Caki2 (cell line): ENCODE data around the gene RNF220. TPM values are rescaled to one million over a fixed set of nuclear protein-coding genes. Genes with fewer than 3 reads are reported as not detected.
A peak's percentile ranks its signal among the peaks of the same experiment; 100 is the strongest.

Source experiments
- DNase-seq: peaks from one replicate; pipeline ENCODE4 v3.0.0-alpha.2; 2015; ENCODE audit warnings: low read depth
- in situ Hi-C: cut with HindIII; loops from 2 replicates; pipeline ENCODE4 v1.10.0; 2016; ENCODE audit warnings: low sequenced_read_pairs, low pct_unique_long_range_greater_than_20kb, mixed read lengths
- total RNA-seq: library from RNA; depleted of rRNA; stranded (reverse); fragments of >200 nt; shearing (Covaris generic); gene quantifications from 2 replicates; pipeline ENCODE4 v1.2.3, GENCODE V29; 2014; ENCODE audit warnings: low replicate concordance

Gene RNF220
- total RNA-seq, 1 experiment from 2014 or later = 69.8 TPM

GRCh38 chr1:44611419-44611818 lies 206.4 kb downstream of the RNF220 start:
- in situ Hi-C loops = no loop called here
- no peak for DNase-seq

- no peak for DNase-seq
- in situ Hi-C loops = no loop called here
Observed at GRCh38 chr1:44611866-44612265, 206.8 kb downstream of the RNF220 start.

DNA sequence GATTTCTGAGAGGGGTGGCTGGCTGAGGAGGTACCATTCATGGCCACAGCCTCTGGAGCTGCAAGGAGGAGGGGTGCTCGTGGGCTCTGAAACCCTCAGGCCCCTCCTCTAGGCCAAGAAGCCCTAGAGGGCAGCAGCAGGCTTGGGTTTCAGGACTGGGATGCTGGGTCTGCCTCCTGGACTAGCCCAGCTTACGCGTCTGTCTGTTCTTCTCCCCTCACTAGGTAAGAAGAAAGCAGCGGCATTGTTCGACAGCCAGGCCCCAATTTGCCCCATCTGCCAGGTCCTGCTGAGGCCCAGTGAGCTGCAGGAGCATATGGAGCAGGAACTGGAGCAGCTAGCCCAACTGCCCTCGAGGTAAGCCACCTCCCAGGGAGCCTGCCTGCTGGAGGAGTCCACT lies 208.9 kb downstream of the RNF220 start:
- in situ Hi-C loops = no loop called here
- DNase-seq = no peak

DNA sequence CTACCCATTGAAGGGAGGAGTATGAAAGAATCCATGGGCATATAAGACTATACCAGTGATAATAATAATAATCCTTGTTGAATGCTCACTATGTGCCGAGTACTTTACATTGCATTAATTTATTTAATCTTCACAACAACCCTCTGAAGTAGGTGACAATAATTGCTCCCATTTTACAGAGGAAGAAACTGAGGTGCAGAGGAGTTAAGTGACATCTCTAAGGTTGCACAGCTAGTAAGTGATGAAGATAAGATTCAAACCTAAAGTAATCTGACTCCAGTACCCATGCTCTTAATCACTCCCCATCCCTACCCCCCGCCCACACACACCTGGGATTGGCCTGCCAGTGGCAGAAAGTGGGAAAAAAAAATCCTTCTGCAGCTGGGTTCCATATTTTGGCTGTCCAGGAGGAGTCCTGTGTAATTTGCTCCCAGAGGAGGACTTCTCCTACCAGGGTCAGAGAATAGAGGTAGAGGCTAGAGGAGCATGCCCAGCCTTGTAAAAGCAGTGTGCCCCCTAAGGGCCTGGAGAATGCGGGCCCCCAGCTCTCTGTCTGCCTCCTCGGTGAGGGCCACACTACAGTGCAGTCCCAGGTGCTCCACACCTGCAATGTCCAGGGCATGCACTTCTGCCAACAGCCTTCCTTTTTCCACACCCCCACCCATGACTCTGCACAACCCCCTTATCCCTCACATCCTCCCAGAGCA lies 211.4 kb downstream of the RNF220 start:
- in situ Hi-C loops = no loop called here
- DNase-seq = no peak

DNA sequence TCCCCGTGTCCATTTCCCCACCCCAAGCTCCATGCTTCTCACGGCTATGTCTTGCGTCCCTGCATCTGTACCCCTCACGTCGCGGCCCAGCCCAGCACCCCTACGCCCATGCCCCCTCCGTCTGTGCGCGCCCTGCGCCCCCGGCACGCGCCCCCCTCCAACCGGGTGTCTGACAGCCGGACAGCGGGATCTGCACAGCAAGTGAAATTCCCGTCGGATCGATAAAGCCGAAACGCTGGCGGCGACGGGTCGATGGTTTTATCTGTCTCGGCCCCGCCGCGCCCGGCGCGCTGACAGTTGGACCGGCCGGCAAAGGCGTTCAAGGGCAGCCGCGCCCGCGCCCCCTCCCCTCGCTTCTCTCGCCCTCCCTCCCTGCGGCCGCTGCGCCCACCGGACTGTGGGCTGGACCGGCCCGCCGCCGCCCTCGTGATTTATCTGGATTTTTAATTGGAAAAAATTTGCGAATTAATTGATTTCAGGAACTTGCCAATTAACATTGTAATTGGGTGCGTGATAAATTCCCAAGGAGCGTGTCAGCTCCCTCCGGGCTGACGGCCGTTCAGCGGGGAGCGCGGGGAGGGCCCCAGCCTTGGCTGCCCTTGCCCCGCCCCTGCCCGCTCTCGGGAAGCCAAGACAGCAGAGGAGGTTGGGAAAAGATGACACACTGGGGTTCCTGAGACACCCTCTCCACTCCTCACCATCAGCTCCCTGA lies 212.1 kb downstream of the RNF220 start:
- no peak for DNase-seq
- in situ Hi-C loops = no loop called here

GRCh38 chr1:44617703-44618029 lies 212.6 kb downstream of the RNF220 start:
- in situ Hi-C loops = no loop called here
- DNase-seq = no peak

GRCh38 chr1:44619261-44619900 lies 214.3 kb downstream of the RNF220 start:
- in situ Hi-C loops = no loop called here
- peak; percentile 82 for DNase-seq

GRCh38 chr1:44620072-44620471 lies 215.0 kb downstream of the RNF220 start:
- DNase-seq = no peak
- in situ Hi-C loops = no loop called here

- DNase-seq = no peak
- in situ Hi-C loops = no loop called here
Observed at GRCh38 chr1:44621841-44622286, 216.8 kb downstream of the RNF220 start.

DNA sequence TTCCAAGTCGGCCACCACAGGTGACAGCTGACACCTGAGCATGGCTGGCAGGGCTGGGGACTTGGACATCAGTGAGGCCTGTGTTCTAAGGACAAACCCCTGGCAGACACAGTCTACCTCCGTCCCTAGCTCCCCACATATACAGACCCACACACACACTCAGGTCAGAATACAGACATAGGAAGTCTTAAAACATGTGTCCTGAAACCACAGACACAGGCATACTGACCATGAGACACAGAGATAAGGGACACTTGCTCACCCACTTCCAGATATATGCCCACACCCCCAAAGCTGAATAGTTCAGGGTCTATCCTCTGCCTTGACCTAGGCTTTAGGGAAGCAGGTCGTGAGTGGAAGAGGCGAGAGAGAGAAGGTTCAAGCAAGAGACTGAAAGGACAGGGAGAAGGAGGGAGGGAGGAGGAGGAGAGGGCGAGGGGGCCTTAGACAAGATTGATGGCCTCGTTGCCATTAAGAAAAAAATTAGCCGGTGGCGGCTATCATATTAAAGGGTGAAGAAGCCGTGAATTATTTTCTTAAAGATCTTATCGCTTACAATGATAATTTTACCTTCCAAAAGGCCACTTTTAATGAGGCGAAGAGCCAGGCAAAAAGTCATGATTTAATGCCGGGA lies 219.3 kb downstream of the RNF220 start:
- in situ Hi-C loops = no loop called here
- DNase-seq = no peak

DNA sequence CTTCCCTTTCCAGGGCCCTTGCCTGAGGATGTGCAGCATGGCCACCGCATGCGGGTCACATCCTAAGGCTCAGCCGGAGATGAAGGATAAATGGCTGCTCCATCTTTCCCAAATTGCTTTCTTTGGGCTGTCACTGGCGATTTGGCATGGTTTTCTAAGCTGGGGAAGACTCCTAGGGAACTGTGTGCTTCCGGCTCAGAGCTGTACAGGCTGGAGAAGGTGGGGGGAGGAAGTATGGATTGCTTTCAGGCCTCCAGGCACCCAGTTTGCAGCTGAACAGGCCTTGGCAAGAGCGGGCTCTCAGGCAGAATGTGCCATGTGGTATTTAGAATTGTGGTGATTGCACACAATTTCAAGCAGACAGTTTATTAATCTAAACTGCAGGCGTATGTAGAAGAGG lies 220.3 kb downstream of the RNF220 start:
- DNase-seq = no peak
- in situ Hi-C loops = no loop called here

GRCh38 chr1:44628962-44629756 lies 224.1 kb downstream of the RNF220 start:
- in situ Hi-C loops = no loop called here
- DNase-seq = peak; percentile 78

GRCh38 chr1:44630116-44630515 lies 225.1 kb downstream of the RNF220 start:
- no peak for DNase-seq

DNA sequence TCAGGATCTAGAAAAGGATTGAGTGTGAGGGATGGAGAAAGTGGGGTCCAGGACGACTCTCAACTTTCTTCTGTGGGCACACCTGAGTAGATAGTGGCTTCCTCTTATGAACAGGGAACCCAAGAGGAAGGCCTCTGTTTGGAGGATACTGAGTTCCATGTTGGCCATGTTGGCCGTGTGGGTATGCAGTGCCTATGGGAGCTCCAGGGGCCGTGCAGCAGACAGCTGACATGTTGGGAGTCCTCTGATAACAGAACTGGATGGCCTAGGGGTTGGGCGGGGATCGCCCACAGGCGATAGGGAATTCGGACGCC lies 226.2 kb downstream of the RNF220 start:
- in situ Hi-C loops = no loop called here
- no peak for DNase-seq

More at GRCh38 chr1:44630116-44630515, 225.1 kb downstream of the RNF220 start:
- in situ Hi-C loops = no loop called here

GRCh38 chr1:44631647-44632539 lies 226.8 kb downstream of the RNF220 start:
- peak; percentile 72 for DNase-seq
- in situ Hi-C loops = no loop called here

DNA sequence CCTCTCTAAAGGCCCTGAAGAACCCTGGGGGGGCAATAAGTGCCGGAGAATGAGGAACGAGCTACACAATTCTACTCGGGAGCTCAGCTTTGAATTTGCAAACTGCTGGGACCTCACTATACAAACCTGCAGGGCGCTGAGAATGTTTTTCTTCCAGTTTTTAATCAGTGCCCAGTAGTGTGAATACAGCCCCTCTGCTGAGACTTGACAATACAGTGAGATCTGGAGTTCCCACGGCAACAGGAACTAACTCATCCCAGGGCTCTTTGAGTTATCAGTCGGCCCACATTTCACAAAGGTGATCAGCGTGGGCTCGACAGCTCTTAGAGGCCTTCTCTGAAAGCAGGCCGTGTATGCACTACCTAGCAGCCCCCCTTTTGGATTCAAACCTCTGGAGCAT lies 227.5 kb downstream of the RNF220 start:
- in situ Hi-C loops = no loop called here
- peak; percentile 27 for DNase-seq

DNA sequence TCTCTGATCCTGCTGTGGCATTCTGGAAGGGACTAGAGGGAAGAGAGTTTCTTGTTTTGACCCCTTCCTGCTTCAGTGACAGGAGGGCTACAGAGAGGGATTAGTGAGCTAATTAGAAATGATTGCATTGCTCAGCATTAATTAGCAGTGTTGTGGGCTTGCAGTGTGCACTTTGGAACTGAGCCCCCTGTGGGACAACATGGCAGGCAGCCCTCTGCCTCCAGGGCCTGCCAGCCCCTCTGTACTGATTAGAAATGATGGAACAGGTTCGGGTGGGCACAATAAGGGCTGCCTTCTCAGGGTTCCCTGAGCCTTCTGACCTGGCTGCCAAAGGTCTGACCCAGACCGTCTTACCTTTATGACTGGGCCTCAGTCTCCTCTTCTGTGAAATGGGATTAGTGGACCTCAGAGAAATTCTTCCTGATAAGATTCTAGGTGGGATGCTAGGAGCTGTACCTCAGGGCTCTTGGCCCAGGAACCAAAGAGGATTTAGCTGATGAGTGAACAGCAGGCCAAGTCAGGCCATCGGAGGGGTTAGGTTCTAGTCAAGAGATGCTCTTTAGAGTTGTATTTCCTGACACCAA lies 229.6 kb downstream of the RNF220 start:
- in situ Hi-C loops = no loop called here

More for the DNA sequence above, 229.6 kb downstream of the RNF220 start:
- no peak for DNase-seq
